Neural cell (in vitro differentiated cells): ENCODE measurements around the gene MCRIP1. TPM values are rescaled to one million over a fixed set of nuclear protein-coding genes. Genes with fewer than 3 reads are reported as not detected.

Experiments used
- H2AFZ ChIP-seq: fragments of 200-600, 300-800 bp; sonication (generic), shearing (Covaris generic); 2 replicates; pipeline ENCODE4 v1.6.0; 2014; ENCODE audit warnings: low read depth, mild to moderate bottlenecking, antibody characterized with exemption, low read length, moderate library complexity
- H3F3A ChIP-seq: fragments of 200-600 bp; shearing (Covaris generic); 2 replicates; pipeline ENCODE4 v1.6.1; 2016; ENCODE audit warnings: mild to moderate bottlenecking, moderate library complexity, mixed read lengths, antibody characterized with exemption, low read length; ENCODE audit not compliant: insufficient read depth, poor library complexity, severe bottlenecking
- H3K27ac ChIP-seq: fragments of 200-600, 300-800 bp; sonication (generic), shearing (Covaris generic); 2 replicates; pipeline ENCODE4 v1.5.1; 2014; ENCODE audit warnings: mild to moderate bottlenecking, low read length, moderate library complexity
- H3K27me3 ChIP-seq: fragments of 300-800, 200-600 bp; sonication (generic), shearing (Covaris generic); 2 replicates; pipeline ENCODE4 v1.6.0; 2014; ENCODE audit warnings: mild to moderate bottlenecking, low read depth, low read length, moderate library complexity; ENCODE audit not compliant: insufficient read depth
- H3K36me3 ChIP-seq: fragments of 300-800, 200-600 bp; sonication (generic), shearing (Covaris generic); 2 replicates; pipeline ENCODE4 v1.5.1; 2014; ENCODE audit warnings: mild to moderate bottlenecking, antibody characterized with exemption, low read length, moderate library complexity; ENCODE audit not compliant: insufficient read depth
- H3K4me2 ChIP-seq: fragments of 300-800, 200-600 bp; sonication (generic), shearing (Covaris generic); 2 replicates; pipeline ENCODE4 v1.6.0; 2014; ENCODE audit warnings: mild to moderate bottlenecking, low read length
- H3K4me3 ChIP-seq: fragments of 300-800, 200-600 bp; sonication (generic), shearing (Covaris generic); 2 replicates; pipeline ENCODE4 v1.5.1; 2014; ENCODE audit warnings: mild to moderate bottlenecking, low read length, moderate library complexity
- H3K79me2 ChIP-seq: fragments of 200-600 bp; shearing (Covaris generic); replicated peaks from 2 replicates; pipeline ENCODE4 v1.6.0; 2014; ENCODE audit warnings: mild to moderate bottlenecking, low read length, moderate library complexity; ENCODE audit not compliant: insufficient read depth
- H3K9ac ChIP-seq: fragments of 300-800, 200-600 bp; sonication (generic), shearing (Covaris generic); 2 replicates; pipeline ENCODE4 v1.6.1; 2016; ENCODE audit warnings: mild to moderate bottlenecking, low read length, mixed read lengths
- H3K9me2 ChIP-seq: fragments of 200-600 bp; shearing (Covaris generic); 2 replicates; pipeline ENCODE4 v1.6.1; 2016; ENCODE audit warnings: mild to moderate bottlenecking, low read length, mixed read lengths; ENCODE audit not compliant: insufficient read depth
- H3K9me3 ChIP-seq: fragments of 200-600, 300-800 bp; sonication (generic), shearing (Covaris generic); 2 replicates; pipeline ENCODE4 v1.6.1; 2016; ENCODE audit warnings: mild to moderate bottlenecking, mixed run types, low read length, moderate library complexity, mixed read lengths
- H4K20me1 ChIP-seq: fragments of 200-600 bp; shearing (Covaris generic); 2 replicates; pipeline ENCODE4 v1.6.1; 2016; ENCODE audit warnings: mild to moderate bottlenecking, mixed run types; ENCODE audit not compliant: insufficient read depth
- CTCF ChIP-seq: fragments of 450-650 bp; IDR thresholded peaks from 2 replicates; pipeline ENCODE4 v1.5.1; 2014; ENCODE audit warnings: antibody characterized with exemption, mild to moderate bottlenecking, moderate library complexity; ENCODE audit not compliant: poor library complexity, severe bottlenecking
- EP300 ChIP-seq: fragments of 450-650 bp; conservative IDR thresholded peaks from 2 replicates; pipeline ENCODE4 v1.6.1; 2014; ENCODE audit warnings: antibody characterized with exemption, mild to moderate bottlenecking, moderate library complexity; ENCODE audit not compliant: poor library complexity, severe bottlenecking
- EZH2 ChIP-seq: fragments of 200-600, 300-800 bp; shearing (Covaris generic), sonication (generic); IDR thresholded peaks from 2 replicates; pipeline ENCODE4 v1.6.1; 2014; ENCODE audit warnings: antibody characterized with exemption, low read length, borderline replicate concordance, mild to moderate bottlenecking; ENCODE audit not compliant: insufficient read depth, poor library complexity, severe bottlenecking
- MXI1 ChIP-seq: fragments of 450-650 bp; conservative IDR thresholded peaks from 2 replicates; pipeline ENCODE4 v1.6.1; 2014; ENCODE audit warnings: antibody characterized with exemption, mild to moderate bottlenecking; ENCODE audit not compliant: poor library complexity, severe bottlenecking
- POLR2AphosphoS5 ChIP-seq: IDR thresholded peaks from 2 replicates; pipeline ENCODE4 v1.6.1; 2012
- RAD21 ChIP-seq: fragments of 450-650 bp; conservative IDR thresholded peaks from 2 replicates; pipeline ENCODE4 v1.6.1; 2014; ENCODE audit warnings: antibody characterized with exemption, mild to moderate bottlenecking, moderate library complexity
- REST ChIP-seq: IDR thresholded peaks from 2 replicates; pipeline ENCODE4 v1.6.1; 2012; ENCODE audit warnings: borderline replicate concordance
- SMC3 ChIP-seq: fragments of 450-650 bp; conservative IDR thresholded peaks from 2 replicates; pipeline ENCODE4 v1.6.1; 2014; ENCODE audit warnings: antibody characterized with exemption, mild to moderate bottlenecking, moderate library complexity; ENCODE audit not compliant: poor library complexity
- TAF1 ChIP-seq: IDR thresholded peaks from 2 replicates; pipeline ENCODE4 v1.6.1; 2012; ENCODE audit warnings: low read depth
- polyA minus RNA-seq: library from RNA; depleted of rRNA, polyadenylated mRNA; stranded (reverse); fragments of >200 nt; gene quantifications from 2 replicates; pipeline ENCODE4 v1.2.3, GENCODE V29; 2014
- polyA plus RNA-seq: library from polyadenylated mRNA; depleted of rRNA; stranded (reverse); fragments of >200 nt; gene quantifications from 2 replicates; pipeline ENCODE4 v1.2.3, GENCODE V29; 2014

The MCRIP1 gene
- polyA plus RNA-seq (510 and 524 TPM in 2 replicates), polyA minus RNA-seq (148 and 183 TPM in 2 replicates)

- Histone ChIP-seq H3K36me3 (no peaks in the 10 kb centered on the region), H3K27ac (peak within 1 kb of the TSS; percentile 77), H3K9me2 (no peaks in the 10 kb centered on the region), H4K20me1 (peaks cover 8% of the 10 kb centered on the region), H3F3A (no peaks in the 10 kb centered on the region), H3K9ac (peak within 1 kb of the TSS; percentile 98), H2AFZ (peak within 1 kb of the TSS; percentile 65), H3K9me3 (no peaks in the 10 kb centered on the region), H3K4me2 (peak within 1 kb of the TSS; percentile 97), H3K27me3 (no peaks in the 10 kb centered on the region), H3K4me3 (peak within 1 kb of the TSS; percentile 99), H3K79me2 (peaks cover 29% of the 10 kb centered on the region)
- TF ChIP-seq POLR2AphosphoS5 (peak; percentile 93), MXI1 (peak; percentile 87), EZH2 (no peak), CTCF (no peak), SMC3 (no peak), RAD21 (no peak), REST (peak; percentile 65), TAF1 (peak; percentile 34), EP300 (no peak)
Observed at GRCh38 chr17:81833160-81833920, at the start of gene MCRIP1. Gene MCRIP1 (minus strand): TSS chr17:81833291. CDS start chr17:81824506, 8,785 bp downstream.

- no peaks in the 10 kb centered on the region for H3K36me3 ChIP-seq
Observed at GRCh38 chr17:81879121-81879520, 46.0 kb upstream of the MCRIP1 start.

More at GRCh38 chr17:81879121-81879520, 46.0 kb upstream of the MCRIP1 start:
- no peaks in the 10 kb centered on the region for H3K9me2 ChIP-seq
- H3F3A ChIP-seq, result no peaks in the 10 kb centered on the region
- H2AFZ ChIP-seq, result no peak overlapping the region
- H3K27ac ChIP-seq, result no peak overlapping the region
- H3K9me3 ChIP-seq, result no peaks in the 10 kb centered on the region
- no peaks in the 10 kb centered on the region for H4K20me1 ChIP-seq
- no peak overlapping the region for H3K4me3 ChIP-seq
- no peaks in the 10 kb centered on the region for H3K27me3 ChIP-seq
- no peak overlapping the region for H3K9ac ChIP-seq
- no peak overlapping the region for H3K4me2 ChIP-seq
- H3K79me2 ChIP-seq, result no peaks in the 10 kb centered on the region
- TF ChIP-seq MXI1 (no peak), TAF1 (no peak), POLR2AphosphoS5 (no peak), REST (no peak), CTCF (no peak), EP300 (no peak), EZH2 (no peak)
